Astrocyte (in vitro differentiated cells and primary cell): Measurements from ENCODE around the gene PRSS22. TPM values are rescaled to one million over a fixed set of nuclear protein-coding genes. Genes with fewer than 3 reads are reported as not detected.

ENCODE experiments used
- DNase-seq: peaks from one replicate; pipeline ENCODE4 v3.0.0-alpha.2; 2010; ENCODE audit warnings: low read depth
- FAIRE-seq: peaks from 2 replicates; lab custom pipeline; 2011; peaks lifted over from hg19 to GRCh38; lab: Jason Lieb, UNC
- H2AFZ ChIP-seq: 2 replicates; pipeline ENCODE4 v1.6.0; 2012; ENCODE audit warnings: low read depth, low read length, inconsistent platforms
- H3K27ac ChIP-seq: 2 replicates; pipeline ENCODE4 v1.5.1; 2011; ENCODE audit warnings: low read depth, low read length, inconsistent platforms
- H3K27me3 ChIP-seq: 2 replicates; pipeline ENCODE4 v1.6.0; 2011; ENCODE audit warnings: low read length, inconsistent platforms; ENCODE audit not compliant: insufficient read depth
- H3K36me3 ChIP-seq: 2 replicates; pipeline ENCODE4 v1.5.1; 2011; ENCODE audit warnings: low read length, inconsistent platforms; ENCODE audit not compliant: insufficient read depth
- H3K4me1 ChIP-seq: 2 replicates; pipeline ENCODE4 v1.5.1; 2011; ENCODE audit warnings: low read length, inconsistent platforms; ENCODE audit not compliant: insufficient read depth
- H3K4me2 ChIP-seq: 2 replicates; pipeline ENCODE4 v1.6.0; 2012; ENCODE audit warnings: low read length, inconsistent platforms
- H3K4me3 ChIP-seq: 2 replicates; pipeline ENCODE4 v1.5.1; 2011; ENCODE audit warnings: low read depth, mild to moderate bottlenecking, low read length, inconsistent platforms; ENCODE audit not compliant: insufficient read depth
- H3K79me2 ChIP-seq: 2 replicates; pipeline ENCODE4 v1.6.0; 2012; ENCODE audit warnings: mild to moderate bottlenecking, low read length, inconsistent platforms; ENCODE audit not compliant: insufficient read depth
- H3K9ac ChIP-seq: 2 replicates; pipeline ENCODE4 v1.6.0; 2012; ENCODE audit warnings: mild to moderate bottlenecking, low read length, inconsistent platforms
- H3K9me3 ChIP-seq: 2 replicates; pipeline ENCODE4 v1.5.1; 2012; ENCODE audit warnings: low read depth, mild to moderate bottlenecking, low read length, inconsistent platforms; ENCODE audit not compliant: insufficient read depth
- H4K20me1 ChIP-seq: 2 replicates; pipeline ENCODE4 v1.6.0; 2012; ENCODE audit warnings: low read length, inconsistent platforms; ENCODE audit not compliant: insufficient read depth
- H3K27ac Mint-ChIP-seq: one replicate; pipeline ENCODE4 v1.8.0; 2021; ENCODE audit warnings: mild to moderate bottlenecking, mixed read lengths; ENCODE audit not compliant: unreplicated experiment
- H3K27me3 Mint-ChIP-seq: one replicate; pipeline ENCODE4 v1.8.0; 2021; ENCODE audit warnings: low read depth, mixed read lengths; ENCODE audit not compliant: unreplicated experiment
- H3K36me3 Mint-ChIP-seq: one replicate; pipeline ENCODE4 v1.8.0; 2021; ENCODE audit warnings: low read depth, mixed read lengths; ENCODE audit not compliant: unreplicated experiment
- H3K4me1 Mint-ChIP-seq: one replicate; pipeline ENCODE4 v1.8.0; 2021; ENCODE audit warnings: low read depth, mixed read lengths; ENCODE audit not compliant: unreplicated experiment
- H3K4me3 Mint-ChIP-seq: one replicate; pipeline ENCODE4 v1.8.0; 2021; ENCODE audit warnings: mild to moderate bottlenecking, moderate library complexity, mixed read lengths; ENCODE audit not compliant: unreplicated experiment
- H3K9me3 Mint-ChIP-seq: one replicate; pipeline ENCODE4 v1.8.0; 2021; ENCODE audit warnings: mild to moderate bottlenecking, mixed read lengths; ENCODE audit not compliant: unreplicated experiment
- CTCF ChIP-seq: IDR thresholded peaks from 2 replicates; pipeline ENCODE4 v1.5.1; 2011; ENCODE audit warnings: low read depth, mild to moderate bottlenecking, inconsistent platforms, low read length, moderate library complexity; ENCODE audit not compliant: insufficient read depth
- EZH2 ChIP-seq: IDR thresholded peaks from 2 replicates; pipeline ENCODE4 v1.6.1; 2012; ENCODE audit warnings: mild to moderate bottlenecking, low read length, inconsistent platforms; ENCODE audit not compliant: insufficient read depth
- total RNA-seq: library from RNA; stranded (reverse); gene quantifications from 2 replicates; pipeline ENCODE4 v1.2.1, GENCODE V29; 2021

Gene PRSS22
- total RNA-seq, 1 donor from 2014 or later: 1.5 TPM

GRCh38 chr16:2826591-2827373 lies 31.2 kb downstream of the PRSS22 start:
- no peaks in the 10 kb centered on the region for H4K20me1 ChIP-seq
- H3K4me3 Mint-ChIP-seq: no peak overlapping the region
- H3K36me3 ChIP-seq: no peaks in the 10 kb centered on the region
- no peak overlapping the region for H2AFZ ChIP-seq
- TF ChIP-seq EZH2 (no peak), CTCF (no peak)
- no peak overlapping the region for H3K27ac Mint-ChIP-seq
- no peaks in the 10 kb centered on the region for H3K9me3 ChIP-seq
- peaks cover 7% of the 10 kb centered on the region for H3K4me1 Mint-ChIP-seq
- H3K4me2 ChIP-seq: no peak overlapping the region
- H3K9me3 Mint-ChIP-seq: peaks cover 2% of the 10 kb centered on the region
- no peak overlapping the region for H3K9ac ChIP-seq
- DNase-seq (no peak), FAIRE-seq (no peak)
- peaks cover 2% of the 10 kb centered on the region for H3K27me3 ChIP-seq
- no peaks in the 10 kb centered on the region for H3K79me2 ChIP-seq
- peaks cover 9% of the 10 kb centered on the region for H3K27me3 Mint-ChIP-seq
- H3K27ac ChIP-seq: no peak overlapping the region
- peaks cover 4% of the 10 kb centered on the region for H3K4me1 ChIP-seq
- H3K4me3 ChIP-seq: no peak overlapping the region
- peaks cover 1% of the 10 kb centered on the region for H3K36me3 Mint-ChIP-seq

GRCh38 chr16:2825906-2826305 lies 32.1 kb downstream of the PRSS22 start:
- no peak overlapping the region for H3K9ac ChIP-seq
- TF ChIP-seq CTCF: no peak
- no peak for TF ChIP-seq EZH2
- H3K4me3 ChIP-seq: no peak overlapping the region
- no peak overlapping the region for H3K4me2 ChIP-seq
- FAIRE-seq (no peak), DNase-seq (no peak)
- Mint-ChIP-seq H3K27me3 (peaks cover 13% of the 10 kb centered on the region), H3K4me3 (no peak overlapping the region), H3K4me1 (peaks cover 12% of the 10 kb centered on the region), H3K27ac (no peak overlapping the region), H3K36me3 (peaks cover 1% of the 10 kb centered on the region), H3K9me3 (peaks cover 2% of the 10 kb centered on the region)
- no peak overlapping the region for H3K27ac ChIP-seq
- H3K36me3 ChIP-seq: no peaks in the 10 kb centered on the region
- H4K20me1 ChIP-seq: no peaks in the 10 kb centered on the region
- no peak overlapping the region for H2AFZ ChIP-seq
- peaks cover 2% of the 10 kb centered on the region for H3K27me3 ChIP-seq
- peaks cover 4% of the 10 kb centered on the region for H3K4me1 ChIP-seq
- no peaks in the 10 kb centered on the region for H3K79me2 ChIP-seq
- H3K9me3 ChIP-seq: no peaks in the 10 kb centered on the region
